ENCODE data around the gene PARD6B. TPM values are rescaled to one million over a fixed set of nuclear protein-coding genes. Genes with fewer than 3 reads are reported as not detected.
A peak's percentile ranks its signal among the peaks of the same experiment; 100 is the strongest.

PARD6B gene
- total and polyA plus RNA-seq, 2 of the 13 experiments (the other 11 are each of a cell fraction or from before 2014, with no cell fraction given): 6.9 to 22.2 TPM

- TF ChIP-seq TIGD3 (CRISPR knock-in tag; IDR thresholded peaks at IDR 0.05; ENCODE audit: borderline replicate concordance) (no peak; the same call in 1 of the 2 replicates), DMTF1 (CRISPR knock-in tag; IDR thresholded peaks at IDR 0.05) (no peak)
Measured at GRCh38 chr20:50728981-50729874, 2.2 kb upstream of the PARD6B start (continued).

GRCh38 chr20:50729901-50730764 is 1.2 kb upstream of the PARD6B start:
- ChIA-PET CTCF (ENCODE audit: low intra/inter-chr PET ratio, low total read pairs) (interaction anchor here (1.2 kb wide), 1 partner anchor 14 kb away, joined by 4 read pairs; no protein-coding TSS in a partner anchor), POLR2A (interaction anchor here (0.7 to 3.5 kb wide), 14 partner anchors 11 to 104 kb away, joined by 3 to 65 read pairs (median 5); no protein-coding TSS in a partner anchor)
- no peaks in the 10 kb centered on the region for H3K9me3 ChIP-seq (ENCODE audit: low read length)
- DNase-seq (ENCODE audit: low spot score) (peak; percentile 55), FAIRE-seq (no peak), ATAC-seq (peak; percentile 11)
- H3K79me2 ChIP-seq (ENCODE audit: insufficient read depth, low read length): peaks cover 37% of the 10 kb centered on the region
- H3K36me3 ChIP-seq (replicated peaks in 1 of 2; ENCODE audit: control insufficient read depth in 1 of 2, insufficient read depth in 2 of 2, low read length in 2 of 2): peaks cover 0 to 3% of the 10 kb centered on the region in 2 experiments; a peak in 2 of 5 replicates
- H3K27me3 ChIP-seq (ENCODE audit: control insufficient read depth in 1 of 2, insufficient read depth in 2 of 2, low read length in 2 of 2): no peaks in the 10 kb centered on the region; a peak in 1 of 5 replicates
- peak overlapping the region; percentile 73 to 87 (median 75) for H3K4me3 ChIP-seq (replicated peaks in 1 of 3; ENCODE audit: insufficient read depth in 1 of 3, low read depth in 2 of 3, low read length in 3 of 3)
- BruUV-seq (replicated peaks): TSS peak; percentile 79
- H3K4me2 ChIP-seq (ENCODE audit: low read depth, low read length): peak overlapping the region; percentile 99
- peaks cover 13% of the 10 kb centered on the region for H4K20me1 ChIP-seq (ENCODE audit: insufficient read depth, low read length)
- peak overlapping the region; percentile 32 for H2AFZ ChIP-seq (ENCODE audit: low read length)
- in situ Hi-C loops (cut with HindIII; ENCODE audit: extremely low pct_ligation_motif_present, low pct_unique_long_range_greater_than_20kb): loop anchor here (25.0 kb wide), 1 partner anchor 93 kb away; no protein-coding TSS in a partner anchor
- H3K9ac ChIP-seq (ENCODE audit: insufficient read depth, low read depth, low read length): peak overlapping the region; percentile 74
- WGBS (ENCODE audit: low lambda C conversion rate): 7% methylated on average over 21 of the region's 21 CpGs
- H3K27ac ChIP-seq (ENCODE audit: extremely low read length, insufficient read depth, low read length): peak overlapping the region; percentile 66
- intact Hi-C loops (cut with micrococcal nuclease; ENCODE audit: unreplicated experiment): loop anchor here (2.0 to 5.0 kb wide), 2 partner anchors 15 to 83 kb away; no protein-coding TSS in a partner anchor
- peaks cover 76% of the 10 kb centered on the region for H3K4me1 ChIP-seq (ENCODE audit: insufficient read depth, low read length)
- TF ChIP-seq TMF1 (CRISPR knock-in tag; IDR thresholded peaks at IDR 0.05; ENCODE audit: low read depth) (0 out of 2 replicates have a peak, but pooled peaks have one; percentile 49), MIER2 (CRISPR knock-in tag; IDR thresholded peaks at IDR 0.05) (no peak), ZNF782 (CRISPR knock-in tag; IDR thresholded peaks at IDR 0.05; ENCODE audit: borderline replicate concordance) (0 out of 2 replicates have a peak, but pooled peaks have one; percentile 87), HMGXB4 (CRISPR knock-in tag; IDR thresholded peaks at IDR 0.05; ENCODE audit: borderline replicate concordance in 1 of 2, low read depth in 1 of 2) (no peak; a peak in 1 of 4 replicates), ZNF883 (CRISPR knock-in tag; IDR thresholded peaks at IDR 0.05; ENCODE audit: not compliant biosample characterization) (peak; percentile 40), CERS6 (CRISPR knock-in tag; IDR thresholded peaks at IDR 0.05) (0 out of 2 replicates have a peak, but pooled peaks have one; percentile 41), ZNF720 (CRISPR knock-in tag; IDR thresholded peaks at IDR 0.05) (no peak), KLF13 (CRISPR knock-in tag; IDR thresholded peaks at IDR 0.05) (peak; percentile 89; the same call in 1 of the 2 replicates)

All from HepG2 (cell line).